Suprapubic skin (tissue), 4 donors: ENCODE data around the gene POC1A.

ENCODE experiments used
- CTCF ChIP-seq, 2 donors: fragments of 200-600 bp in 1 of 2; fragments of 450-650 bp in 1 of 2; sonication (generic) in 1 of 2; IDR thresholded peaks; one replicate each; pipeline ENCODE4 v1.5.1; 2016 to 2019; ENCODE audit warnings: antibody characterized with exemption in 2 of 2, mild to moderate bottlenecking in 1 of 2, moderate library complexity in 1 of 2
- EP300 ChIP-seq: sonication (generic); formaldehyde crosslinking; IDR thresholded peaks from one replicate; pipeline ENCODE4 v1.6.1; 2017; ENCODE audit warnings: antibody characterized with exemption
- POLR2AphosphoS5 ChIP-seq, 3 donors: sonication (generic); formaldehyde crosslinking; IDR thresholded peaks; one replicate each; pipeline ENCODE4 v1.6.1; 2017; ENCODE audit warnings: antibody characterized with exemption in 3 of 3

DNA sequence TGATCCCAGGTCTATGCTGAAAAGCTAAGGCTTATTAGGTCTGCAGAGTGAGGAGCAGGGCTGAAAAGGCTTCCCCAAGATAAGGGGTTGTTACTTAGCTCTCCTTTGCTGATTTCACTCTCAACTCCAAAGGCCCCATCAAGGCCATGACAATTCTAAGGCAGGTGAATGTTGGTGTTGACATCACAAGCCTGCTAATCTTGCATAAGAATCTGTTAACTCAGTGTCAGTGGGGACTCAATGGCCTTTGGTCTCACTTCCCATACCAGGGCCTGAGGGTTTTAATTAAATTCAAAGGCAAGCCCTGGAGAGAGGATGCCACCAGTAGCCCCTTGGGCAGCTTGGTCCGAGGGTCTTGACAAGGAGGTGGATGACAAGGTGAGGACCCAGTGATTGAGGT, 34.3 kb upstream of the POC1A start:
- no peak for TF ChIP-seq CTCF (IDR thresholded peaks at IDR 0.05)
- no peak for TF ChIP-seq EP300
- no peak for TF ChIP-seq POLR2AphosphoS5 (IDR thresholded peaks at IDR 0.05)
